ENCODE results near the gene SLCO3A1.

The SLCO3A1 gene

DNA sequence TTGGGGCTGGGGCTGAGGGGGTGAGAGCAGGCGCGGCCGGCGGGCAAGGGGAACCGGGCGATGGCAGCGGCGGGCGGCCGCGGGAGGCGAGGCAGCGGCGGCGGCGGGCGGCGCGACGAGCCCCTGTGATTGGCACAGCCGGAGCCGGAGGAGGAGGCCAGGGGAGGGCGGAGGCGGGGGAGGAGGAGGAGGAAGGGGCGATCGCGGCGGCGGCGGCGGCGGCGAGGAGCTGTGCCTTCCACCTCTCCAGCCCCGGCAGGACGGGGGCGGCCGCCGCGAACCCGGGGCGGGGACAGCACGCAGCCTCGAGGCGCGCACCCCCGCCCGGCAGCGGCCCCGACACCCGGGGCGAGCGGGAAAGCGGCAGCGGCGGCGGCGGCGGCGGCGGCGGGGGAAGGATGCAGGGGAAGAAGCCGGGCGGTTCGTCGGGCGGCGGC lies at the start of gene SLCO3A1:
TSS of gene SLCO3A1 (plus strand) at position 198 of the 437 bp plus-strand sequence.
- Histone ChIP-seq H3K4me3 (ENCODE audit: low read depth in 1 of 2, low read length in 2 of 2) (no peak within 1 kb of the TSS), H3K9me3 (ENCODE audit: insufficient read depth, low read length, severe bottlenecking) (no peaks in the 10 kb centered on the region), H3K27ac (ENCODE audit: low read length) (no peak within 1 kb of the TSS), H3K27me3 (ENCODE audit: insufficient read depth, low read length, poor library complexity) (no peaks in the 10 kb centered on the region), H3K4me1 (ENCODE audit: insufficient read depth, low read length) (no peaks in the 10 kb centered on the region), H3K79me2 (ENCODE audit: insufficient read depth, low read length) (no peaks in the 10 kb centered on the region), H4K20me1 (ENCODE audit: insufficient read depth, low read length) (no peaks in the 10 kb centered on the region), H3K9ac (ENCODE audit: low read depth, low read length) (no peak within 1 kb of the TSS), H2AFZ (ENCODE audit: low read depth, low read length) (no peak within 1 kb of the TSS), H3K36me3 (ENCODE audit: insufficient read depth, low read length) (no peaks in the 10 kb centered on the region), H3K4me2 (ENCODE audit: insufficient read depth, low read length) (no peak within 1 kb of the TSS)
- TF ChIP-seq, protein P1, sequence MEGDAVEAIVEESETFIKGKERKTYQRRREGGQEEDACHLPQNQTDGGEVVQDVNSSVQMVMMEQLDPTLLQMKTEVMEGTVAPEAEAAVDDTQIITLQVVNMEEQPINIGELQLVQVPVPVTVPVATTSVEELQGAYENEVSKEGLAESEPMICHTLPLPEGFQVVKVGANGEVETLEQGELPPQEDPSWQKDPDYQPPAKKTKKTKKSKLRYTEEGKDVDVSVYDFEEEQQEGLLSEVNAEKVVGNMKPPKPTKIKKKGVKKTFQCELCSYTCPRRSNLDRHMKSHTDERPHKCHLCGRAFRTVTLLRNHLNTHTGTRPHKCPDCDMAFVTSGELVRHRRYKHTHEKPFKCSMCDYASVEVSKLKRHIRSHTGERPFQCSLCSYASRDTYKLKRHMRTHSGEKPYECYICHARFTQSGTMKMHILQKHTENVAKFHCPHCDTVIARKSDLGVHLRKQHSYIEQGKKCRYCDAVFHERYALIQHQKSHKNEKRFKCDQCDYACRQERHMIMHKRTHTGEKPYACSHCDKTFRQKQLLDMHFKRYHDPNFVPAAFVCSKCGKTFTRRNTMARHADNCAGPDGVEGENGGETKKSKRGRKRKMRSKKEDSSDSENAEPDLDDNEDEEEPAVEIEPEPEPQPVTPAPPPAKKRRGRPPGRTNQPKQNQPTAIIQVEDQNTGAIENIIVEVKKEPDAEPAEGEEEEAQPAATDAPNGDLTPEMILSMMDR (IDR thresholded peaks at IDR 0.05; ENCODE audit: borderline replicate concordance, extremely low read depth, low read length, poor library complexity, severe bottlenecking) = no peak
- no peak for TF ChIP-seq EZH2 (IDR thresholded peaks at IDR 0.05; ENCODE audit: borderline replicate concordance, low read depth, low read length, severe bottlenecking)
- DNase-seq (no peak), ATAC-seq (ENCODE audit: insufficient read depth, low read depth) (no peak)

DNA sequence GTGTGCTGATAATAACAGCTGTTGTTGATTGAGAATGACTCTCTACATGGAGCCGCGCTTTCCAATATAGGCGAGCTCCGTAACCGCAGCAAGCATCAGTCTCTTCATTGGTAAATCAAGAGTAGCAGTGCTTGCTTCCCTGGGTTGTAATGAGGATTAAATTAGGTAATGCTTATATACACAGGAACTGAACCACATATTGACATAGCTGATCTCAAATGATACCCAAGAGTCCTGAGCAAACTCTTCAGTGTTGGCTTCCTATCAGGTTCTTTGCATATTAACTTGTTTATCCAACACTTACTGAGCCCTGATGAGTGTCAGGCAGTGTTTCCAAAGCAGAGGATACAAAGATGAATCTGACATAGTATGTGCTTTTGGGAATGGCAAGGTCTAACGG lies 46.4 kb upstream of the SLCO3A1 start:
- Histone ChIP-seq H2AFZ (ENCODE audit: low read depth, low read length) (no peak overlapping the region), H3K79me2 (ENCODE audit: insufficient read depth, low read length) (no peaks in the 10 kb centered on the region), H3K36me3 (ENCODE audit: insufficient read depth, low read length) (no peaks in the 10 kb centered on the region), H3K27me3 (ENCODE audit: insufficient read depth, low read length, poor library complexity) (peaks cover 6% of the 10 kb centered on the region), H3K4me1 (ENCODE audit: insufficient read depth, low read length) (no peaks in the 10 kb centered on the region), H3K4me3 (ENCODE audit: low read depth in 1 of 2, low read length in 2 of 2) (no peak overlapping the region), H3K9ac (ENCODE audit: low read depth, low read length) (no peak overlapping the region), H3K27ac (ENCODE audit: low read length) (no peak overlapping the region), H3K4me2 (ENCODE audit: insufficient read depth, low read length) (no peak overlapping the region), H3K9me3 (ENCODE audit: insufficient read depth, low read length, severe bottlenecking) (no peaks in the 10 kb centered on the region), H4K20me1 (ENCODE audit: insufficient read depth, low read length) (no peaks in the 10 kb centered on the region)
- TF ChIP-seq EZH2 (IDR thresholded peaks at IDR 0.05; ENCODE audit: borderline replicate concordance, low read depth, low read length, severe bottlenecking) = no peak
- TF ChIP-seq, protein P1 (IDR thresholded peaks at IDR 0.05; ENCODE audit: borderline replicate concordance, extremely low read depth, low read length, poor library complexity, severe bottlenecking) = no peak
- ATAC-seq (ENCODE audit: insufficient read depth, low read depth) (no peak), DNase-seq (no peak)

DNA sequence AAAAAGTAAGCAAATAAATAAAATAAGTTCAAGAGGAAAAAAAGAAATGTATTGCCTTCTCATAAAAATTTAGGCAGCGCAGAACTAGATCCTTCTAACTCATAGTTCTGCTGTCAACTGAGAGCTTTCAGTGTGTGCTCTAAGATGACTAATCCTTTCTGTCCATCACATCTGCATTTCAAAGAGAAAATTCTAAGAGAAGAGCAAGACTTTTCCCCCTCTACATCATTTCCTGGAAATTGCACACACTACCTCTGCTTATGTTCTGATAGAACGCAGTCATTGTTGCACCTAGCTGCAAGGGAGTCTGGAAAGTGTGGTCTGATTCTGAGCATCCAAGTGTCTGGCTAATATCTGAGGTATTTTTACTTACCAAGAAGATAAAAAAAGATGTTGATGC lies 39.6 kb upstream of the SLCO3A1 start:
- H3K4me1 ChIP-seq (ENCODE audit: insufficient read depth, low read length) = no peaks in the 10 kb centered on the region
- H3K27ac ChIP-seq (ENCODE audit: low read length) = no peak overlapping the region
- no peak overlapping the region for H3K4me2 ChIP-seq (ENCODE audit: insufficient read depth, low read length)
- no peak overlapping the region for H3K9ac ChIP-seq (ENCODE audit: low read depth, low read length)
- H3K79me2 ChIP-seq (ENCODE audit: insufficient read depth, low read length) = no peaks in the 10 kb centered on the region
- H3K27me3 ChIP-seq (ENCODE audit: insufficient read depth, low read length, poor library complexity) = no peaks in the 10 kb centered on the region
- H4K20me1 ChIP-seq (ENCODE audit: insufficient read depth, low read length) = no peaks in the 10 kb centered on the region
- H3K36me3 ChIP-seq (ENCODE audit: insufficient read depth, low read length) = no peaks in the 10 kb centered on the region
- DNase-seq (no peak), ATAC-seq (ENCODE audit: insufficient read depth, low read depth) (no peak)
- no peak overlapping the region for H3K4me3 ChIP-seq (ENCODE audit: low read depth in 1 of 2, low read length in 2 of 2)
- peaks cover 9% of the 10 kb centered on the region for H3K9me3 ChIP-seq (ENCODE audit: insufficient read depth, low read length, severe bottlenecking)
- H2AFZ ChIP-seq (ENCODE audit: low read depth, low read length) = no peak overlapping the region
- TF ChIP-seq, protein P1 (IDR thresholded peaks at IDR 0.05; ENCODE audit: borderline replicate concordance, extremely low read depth, low read length, poor library complexity, severe bottlenecking) = no peak
- no peak for TF ChIP-seq EZH2 (IDR thresholded peaks at IDR 0.05; ENCODE audit: borderline replicate concordance, low read depth, low read length, severe bottlenecking)

DNA sequence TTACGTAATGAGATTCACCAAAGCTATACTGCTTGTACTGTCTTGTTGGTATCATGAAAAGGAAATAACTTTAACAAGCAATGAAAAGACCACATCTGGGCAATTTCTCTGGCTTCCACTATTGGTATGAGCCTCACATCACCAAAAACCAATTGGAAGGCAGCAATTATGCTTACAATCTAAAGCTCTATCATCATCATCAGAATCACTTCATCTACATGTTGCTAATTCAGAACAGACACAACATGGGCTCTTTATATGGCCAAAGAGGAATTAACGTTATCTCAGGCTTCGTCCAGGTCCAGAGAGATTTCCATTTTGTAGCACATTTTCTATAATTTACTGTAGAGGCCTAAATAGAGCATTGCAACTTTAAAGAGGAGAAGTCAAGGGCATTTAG lies 36.6 kb upstream of the SLCO3A1 start:
- no peaks in the 10 kb centered on the region for H4K20me1 ChIP-seq (ENCODE audit: insufficient read depth, low read length)
- H3K27ac ChIP-seq (ENCODE audit: low read length) = no peak overlapping the region
- ATAC-seq (ENCODE audit: insufficient read depth, low read depth) (no peak), DNase-seq (no peak)
- no peak overlapping the region for H3K4me3 ChIP-seq (ENCODE audit: low read depth in 1 of 2, low read length in 2 of 2)
- no peaks in the 10 kb centered on the region for H3K79me2 ChIP-seq (ENCODE audit: insufficient read depth, low read length)
- H3K27me3 ChIP-seq (ENCODE audit: insufficient read depth, low read length, poor library complexity) = no peaks in the 10 kb centered on the region
- no peak overlapping the region for H3K4me2 ChIP-seq (ENCODE audit: insufficient read depth, low read length)
- H3K9ac ChIP-seq (ENCODE audit: low read depth, low read length) = no peak overlapping the region
- no peaks in the 10 kb centered on the region for H3K4me1 ChIP-seq (ENCODE audit: insufficient read depth, low read length)
- H3K36me3 ChIP-seq (ENCODE audit: insufficient read depth, low read length) = no peaks in the 10 kb centered on the region
- no peak overlapping the region for H2AFZ ChIP-seq (ENCODE audit: low read depth, low read length)
- H3K9me3 ChIP-seq (ENCODE audit: insufficient read depth, low read length, severe bottlenecking) = peaks cover 9% of the 10 kb centered on the region
- no peak for TF ChIP-seq EZH2 (IDR thresholded peaks at IDR 0.05; ENCODE audit: borderline replicate concordance, low read depth, low read length, severe bottlenecking)
- TF ChIP-seq, protein P1 (IDR thresholded peaks at IDR 0.05; ENCODE audit: borderline replicate concordance, extremely low read depth, low read length, poor library complexity, severe bottlenecking) = no peak
